Glomerular visceral epithelial cell (primary cell): Measurements from ENCODE around the gene PPY.
"Not testable (repeated sequence)": the region's sequence is repeated elsewhere in the genome, so short reads cannot be mapped to it uniquely, and the experiment has no call there.

Experiments
- DNase-seq: peaks from one replicate; pipeline ENCODE4 v3.0.0-alpha.2; 2016; ENCODE audit errors: extremely low spot score

The PPY gene

GRCh38 chr17:43932357-43932756, 9.9 kb downstream of the PPY start:
- DNase-seq, result no peak

GRCh38 chr17:43931062-43931571, 11.2 kb downstream of the PPY start:
- peak; percentile 94 for DNase-seq

- DNase-seq, result no peak
Observed at GRCh38 chr17:43928609-43929008, 13.7 kb downstream of the PPY start.

- not testable (repeated sequence) for DNase-seq
Observed at GRCh38 chr17:43927929-43928328, 14.3 kb downstream of the PPY start.

- DNase-seq, result no peak
Observed at GRCh38 chr17:43927060-43927864, 15.0 kb downstream of the PPY start.

- no peak for DNase-seq
Observed at GRCh38 chr17:43924558-43924957, 17.7 kb downstream of the PPY start.

GRCh38 chr17:43920500-43921095, 21.7 kb downstream of the PPY start:
- DNase-seq, result no peak

GRCh38 chr17:43918026-43918389, 24.3 kb downstream of the PPY start:
- DNase-seq, result no peak

GRCh38 chr17:43917348-43918025, 24.8 kb downstream of the PPY start:
- no peak for DNase-seq

- no peak for DNase-seq
Observed at GRCh38 chr17:43917016-43917347, 25.3 kb downstream of the PPY start.

- DNase-seq, result no peak
Observed at GRCh38 chr17:43916385-43916784, 25.9 kb downstream of the PPY start.

GRCh38 chr17:43915559-43915958, 26.7 kb downstream of the PPY start:
- DNase-seq, result no peak

- no peak for DNase-seq
Observed at GRCh38 chr17:43914451-43914850, 27.8 kb downstream of the PPY start.

GRCh38 chr17:43913584-43913983, 28.7 kb downstream of the PPY start:
- DNase-seq, result no peak

- DNase-seq, result no peak
Observed at GRCh38 chr17:43912635-43913304, 29.5 kb downstream of the PPY start.

GRCh38 chr17:43911904-43912303, 30.4 kb downstream of the PPY start:
- DNase-seq, result no peak

- no peak for DNase-seq
Observed at GRCh38 chr17:43909537-43910231, 32.6 kb downstream of the PPY start.

GRCh38 chr17:43907998-43908721, 34.1 kb downstream of the PPY start:
- peak; percentile 40 for DNase-seq

- DNase-seq, result peak; percentile 36
Observed at GRCh38 chr17:43907425-43907981, 34.8 kb downstream of the PPY start, which contains the start of gene MPP2. MPP2 (minus strand) TSS chr17:43907536; CDS start chr17:43904460, 3,076 bp downstream.

- no peak for DNase-seq
Observed at GRCh38 chr17:43906951-43907424, 35.3 kb downstream of the PPY start.
